Adrenal gland (tissue), 12 donors: ENCODE results near the gene ZNF747. TPM values are rescaled to one million over a fixed set of nuclear protein-coding genes. Genes with fewer than 3 reads are reported as not detected.

Experiments used
- DNase-seq, 7 donors: peaks; one replicate each; pipeline ENCODE4 v3.0.0-alpha.2; 2019 to 2020
- H3K27ac ChIP-seq, 5 donors: fragments of 200-600 bp; sonication (generic) in 4 of 5; 1 replicate in 3 of 5; 2 replicates in 2 of 5; pipeline versions ENCODE4 v1.5.1 to v1.8.0; 2016 to 2020; ENCODE audit warnings: mild to moderate bottlenecking in 1 of 5
- H3K27me3 ChIP-seq: fragments of 200-600 bp; 2 replicates; pipeline ENCODE4 v1.8.0; 2021
- H3K36me3 ChIP-seq, 2 donors: fragments of 200-600 bp; replicated peaks in 1 of 2; 1 replicate in 1 of 2; 2 replicates in 1 of 2; pipeline versions ENCODE4 v1.5.1 to v1.8.0; 2018 to 2022
- H3K4me1 ChIP-seq, 2 donors: fragments of 200-600 bp; replicated peaks in 1 of 2; 1 replicate in 1 of 2; 2 replicates in 1 of 2; pipeline versions ENCODE4 v1.5.1 to v1.8.0; 2018 to 2021
- H3K4me3 ChIP-seq, 4 donors: fragments of 200-600 bp; sonication (generic) in 3 of 4; one replicate each; pipeline ENCODE4 v1.5.1; 2016 to 2018
- H3K9me3 ChIP-seq, 3 donors: fragments of 200-600 bp; sonication (generic) in 1 of 3; replicated peaks in 1 of 3; 1 replicate in 2 of 3; 2 replicates in 1 of 3; pipeline versions ENCODE4 v1.5.1 to v1.8.0; 2016 to 2021
- POLR2A ChIP-seq, 2 donors: fragments of 450-650 bp; IDR thresholded peaks; one replicate each; pipeline ENCODE4 v1.6.1; 2017; ENCODE audit warnings: antibody characterized with exemption in 2 of 2, mild to moderate bottlenecking in 2 of 2, moderate library complexity in 1 of 2
- WGBS, 4 donors: extraction: QIAGEN DNeasy Blood & Tissue Kit in 2 of 4; methylation state at CpG; one replicate each; pipeline versions ENCODE4 v1.1.5 to v1.1.7; 2013 to 2017; 5-methylcytosine and 5-hydroxymethylcytosine counted together
- intact Hi-C, 2 donors: fragments of 100-400 bp; cut with DNase I; formaldehyde crosslinking; loops; one replicate each; pipeline versions ENCODE4 v1.14.1 to v1.15.0; 2022 to 2023
- polyA plus RNA-seq, 3 donors: library from polyadenylated mRNA; stranded (reverse); fragments of 200-250 nt in 2 of 3; fragments of 350-450 nt in 1 of 3; fragmentation: Illumina TruSeq in 1 of 3; extraction: RNeasy Lipid Tissue Mini Kit (QIAGEN cat#74804) in 1 of 3; gene quantifications; one replicate each; pipeline ENCODE4 v1.2.3, GENCODE V29; 2013 to 2014
- total RNA-seq, 9 donors: library from RNA; depleted of rRNA in 4 of 9; stranded (reverse); fragments of >200 nt in 4 of 9; fragments of 120-200 nt in 1 of 9; fragmentation: NEBNext Ultra II Directional in 1 of 9; extraction: Animal tissue kit (Norgen Biotek cat#: 25700) in 1 of 9; gene quantifications; one replicate each; pipeline versions ENCODE4 v1.1.0 to v1.2.4, GENCODE V29; 2013 to 2023
- TF ChIP-seq, protein P1 (sequence below), 6 experiments: fragments of 450-650 bp in 4 of 6; fragments of 200-600 bp in 2 of 6; sonication (generic) in 1 of 6; IDR thresholded peaks; 1 replicate in 5 of 6; 2 replicates in 1 of 6; pipeline versions ENCODE4 v1.5.1 to v1.8.0; 2016 to 2021; ENCODE audit warnings: antibody characterized with exemption in 6 of 6, mild to moderate bottlenecking in 2 of 6, moderate library complexity in 1 of 6
- donor health status: healthy with polysubstance abuse.
- donor health status: Bipolar disorder and iron deficiency.
- donor health status: DM: yes; HTN: yes; CAD: no.
- donor health status: DM: no; HTN: no; CAD: no.
- donor health status: DM: no; HTN: no; CAD: no.
- donor health status: DM: yes; HTN: yes; CAD: no.

The ZNF747 gene
- total and polyA plus RNA-seq, 12 donors: 7.7 to 19.9 (median 13.9) TPM

- 15 to 30% (median 24%) methylated on average over 13 to 29 of the region's 29 CpGs for WGBS, 4 donors
- H3K27ac ChIP-seq: peak overlapping the region in 4 of 5 donors; percentile 91 to 96 (median 96)
- peak overlapping the region; percentile 5 to 91 (median 42) for H3K4me3 ChIP-seq
- peak in 1 of 7 donors; percentile 33 for DNase-seq
- H3K36me3 ChIP-seq: peaks cover 0 to 16% of the 10 kb centered on the region in 2 donors
- intact Hi-C loops: no loop called here
- no peaks in the 10 kb centered on the region for H3K27me3 ChIP-seq
- TF ChIP-seq, protein P1, sequence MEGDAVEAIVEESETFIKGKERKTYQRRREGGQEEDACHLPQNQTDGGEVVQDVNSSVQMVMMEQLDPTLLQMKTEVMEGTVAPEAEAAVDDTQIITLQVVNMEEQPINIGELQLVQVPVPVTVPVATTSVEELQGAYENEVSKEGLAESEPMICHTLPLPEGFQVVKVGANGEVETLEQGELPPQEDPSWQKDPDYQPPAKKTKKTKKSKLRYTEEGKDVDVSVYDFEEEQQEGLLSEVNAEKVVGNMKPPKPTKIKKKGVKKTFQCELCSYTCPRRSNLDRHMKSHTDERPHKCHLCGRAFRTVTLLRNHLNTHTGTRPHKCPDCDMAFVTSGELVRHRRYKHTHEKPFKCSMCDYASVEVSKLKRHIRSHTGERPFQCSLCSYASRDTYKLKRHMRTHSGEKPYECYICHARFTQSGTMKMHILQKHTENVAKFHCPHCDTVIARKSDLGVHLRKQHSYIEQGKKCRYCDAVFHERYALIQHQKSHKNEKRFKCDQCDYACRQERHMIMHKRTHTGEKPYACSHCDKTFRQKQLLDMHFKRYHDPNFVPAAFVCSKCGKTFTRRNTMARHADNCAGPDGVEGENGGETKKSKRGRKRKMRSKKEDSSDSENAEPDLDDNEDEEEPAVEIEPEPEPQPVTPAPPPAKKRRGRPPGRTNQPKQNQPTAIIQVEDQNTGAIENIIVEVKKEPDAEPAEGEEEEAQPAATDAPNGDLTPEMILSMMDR (IDR thresholded peaks at IDR 0.05): no peak
- no peak for TF ChIP-seq POLR2A (IDR thresholded peaks at IDR 0.05)
- no peaks in the 10 kb centered on the region for H3K9me3 ChIP-seq
- H3K4me1 ChIP-seq: peaks cover 16 to 20% of the 10 kb centered on the region in 2 donors
Observed at GRCh38 chr16:30533748-30534367, 800 bp downstream of the ZNF747 start.

- Histone ChIP-seq H3K9me3 (no peaks in the 10 kb centered on the region), H3K4me1 (peaks cover 16 to 22% of the 10 kb centered on the region in 2 donors), H3K27me3 (no peaks in the 10 kb centered on the region), H3K36me3 (peaks cover 0 to 16% of the 10 kb centered on the region in 2 donors), H3K4me3 (no peak overlapping the region), H3K27ac (peak overlapping the region in 2 of 5 donors; percentile 95 to 96)
- intact Hi-C loops: no loop called here
- DNase-seq: no peak
- WGBS, 4 donors: 57 to 68% (median 64%) methylated on average over 11 of the region's 11 CpGs
- no peak for TF ChIP-seq POLR2A (IDR thresholded peaks at IDR 0.05)
- TF ChIP-seq, protein P1 (IDR thresholded peaks at IDR 0.05): no peak
Observed at GRCh38 chr16:30533146-30533522, 1.5 kb downstream of the ZNF747 start.

DNA sequence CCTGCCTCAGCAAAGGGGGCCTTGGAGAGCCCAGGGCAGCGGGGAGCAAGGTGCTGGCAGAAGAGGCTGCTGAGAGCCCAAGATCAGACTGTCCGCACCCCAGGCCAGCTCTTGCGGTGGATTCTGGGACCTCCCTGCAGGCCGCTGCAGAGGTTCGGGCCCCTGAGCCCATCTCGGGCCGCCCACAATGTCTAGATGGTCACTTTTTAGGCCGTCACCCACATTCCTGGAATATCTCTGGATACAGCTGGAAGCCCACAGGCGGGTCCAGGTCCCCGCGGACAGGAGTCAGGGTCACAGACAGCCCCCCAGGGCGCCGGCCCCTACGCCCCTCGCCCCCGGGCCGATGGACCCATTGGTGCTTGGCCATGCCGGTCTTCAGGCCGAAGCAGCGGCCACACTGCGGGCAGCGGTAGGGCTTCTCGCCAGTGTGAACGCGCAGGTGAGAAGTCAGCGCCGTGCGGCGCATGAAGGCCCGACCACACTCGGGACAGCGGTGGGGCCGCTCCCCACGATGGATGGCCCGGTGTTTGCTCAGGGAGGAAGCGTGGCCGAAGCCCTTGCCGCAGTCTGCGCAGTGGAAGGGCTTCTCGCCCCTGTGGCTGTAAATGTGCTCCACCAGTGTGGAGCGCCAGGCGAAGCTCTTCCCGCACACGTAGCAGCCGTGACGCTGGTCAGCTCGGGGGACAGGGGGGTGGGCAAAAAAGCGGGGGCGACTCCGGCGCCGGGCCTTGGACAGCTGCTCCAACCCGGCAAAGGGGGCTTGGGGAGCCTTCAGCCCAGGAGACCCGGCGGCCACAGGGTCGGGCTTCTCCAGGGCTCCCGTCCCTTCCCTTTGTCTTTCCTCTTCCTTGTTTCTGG, 2.1 kb downstream of the ZNF747 start:
- 94 to 98% (median 95%) methylated on average over 31 to 57 of the region's 57 CpGs for WGBS, 4 donors
- Histone ChIP-seq H3K27me3 (no peaks in the 10 kb centered on the region), H3K27ac (no peak overlapping the region), H3K36me3 (peaks cover 0 to 16% of the 10 kb centered on the region in 2 donors), H3K4me1 (peaks cover 22 to 28% of the 10 kb centered on the region in 2 donors), H3K4me3 (no peak overlapping the region), H3K9me3 (no peaks in the 10 kb centered on the region)
- DNase-seq: no peak
- intact Hi-C loops: no loop called here
- TF ChIP-seq, protein P1 (IDR thresholded peaks at IDR 0.05): no peak
- no peak for TF ChIP-seq POLR2A (IDR thresholded peaks at IDR 0.05)
